HepG2 (cell line): ENCODE results near the gene PELI1. TPM values are rescaled to one million over a fixed set of nuclear protein-coding genes. Genes with fewer than 3 reads are reported as not detected.
A peak's percentile ranks its signal among the peaks of the same experiment; 100 is the strongest.

Experiments used
- CEBPB ChIP-seq: IDR thresholded peaks from 2 replicates; pipeline ENCODE4 v1.6.1; 2011; ENCODE audit warnings: low read depth, low read length, improper control_type of control experiment, borderline replicate concordance
- ELF1 ChIP-seq: sonication (generic); formaldehyde crosslinking; IDR thresholded peaks from 2 replicates; pipeline ENCODE4 v1.4.0; 2020; ENCODE audit warnings: missing genetic modification reagents
- ETV6 ChIP-seq: sonication (generic); formaldehyde crosslinking; conservative IDR thresholded peaks from 2 replicates; pipeline ENCODE4 v1.4.0; 2020; ENCODE audit warnings: missing genetic modification reagents
- HDAC6 ChIP-seq: fragments of 200-600 bp; sonication (generic); IDR thresholded peaks from 2 replicates; pipeline ENCODE4 v1.7.0; 2017; ENCODE audit warnings: mild to moderate bottlenecking, antibody characterized with exemption, low read length, low read depth
- LRRFIP1 ChIP-seq: sonication (generic); formaldehyde crosslinking; conservative IDR thresholded peaks from 2 replicates; pipeline ENCODE4 v1.4.0; 2020; ENCODE audit warnings: missing genetic modification reagents
- RFXANK ChIP-seq: IDR thresholded peaks from 2 replicates; pipeline ENCODE4 v1.6.1; 2016
- SIN3B ChIP-seq: fragments of 150-350 bp; IDR thresholded peaks from 2 replicates; pipeline ENCODE4 v1.6.1; 2014; ENCODE audit warnings: low read length
- ZMYM2 ChIP-seq: sonication (generic); formaldehyde crosslinking; IDR thresholded peaks from 2 replicates; pipeline ENCODE4 v1.8.0; 2022; ENCODE audit warnings: mild to moderate bottlenecking, missing genetic modification reagents
- ZNF432 ChIP-seq: sonication (generic); formaldehyde crosslinking; IDR thresholded peaks from 2 replicates; pipeline ENCODE4 v1.5.0; 2020; ENCODE audit warnings: missing genetic modification reagents, mild to moderate bottlenecking, borderline replicate concordance
- ZNF441 ChIP-seq: sonication (generic); formaldehyde crosslinking; IDR thresholded peaks from 2 replicates; pipeline ENCODE4 v1.7.0; 2021; ENCODE audit warnings: missing genetic modification reagents, borderline replicate concordance
- ZNF543 ChIP-seq: sonication (generic); formaldehyde crosslinking; IDR thresholded peaks from 2 replicates; pipeline ENCODE4 v1.4.0; 2020; ENCODE audit warnings: mild to moderate bottlenecking, missing genetic modification reagents
- ZNF687 ChIP-seq: sonication (generic); formaldehyde crosslinking; IDR thresholded peaks from 2 replicates; pipeline ENCODE4 v1.5.1; 2020; ENCODE audit warnings: mild to moderate bottlenecking, missing genetic modification reagents, moderate library complexity
- polyA plus RNA-seq, 8 experiments: library from polyadenylated mRNA; depleted of rRNA in 3 of 8; stranded (reverse) in 7 of 8; unstranded in 1 of 8; fragments of >200 nt; fragmentation: Illumina TruSeq in 4 of 8; extraction: Trizol in 4 of 8; gene quantifications; 2 replicates each; pipeline versions ENCODE4 v1.2.1 to v1.2.3, GENCODE V29; 2011 to 2016; ENCODE audit warnings: low read depth in 4 of 8, missing spikeins in 1 of 8, mixed read lengths in 1 of 8; ENCODE audit not compliant: insufficient read depth in 1 of 8
- total RNA-seq, 5 experiments: library from RNA; depleted of rRNA; stranded (reverse); fragments of >200 nt; fragmentation: Illumina TruSeq; extraction: Trizol; gene quantifications; 2 replicates each; pipeline ENCODE4 v1.2.3, GENCODE V29; 2016; ENCODE audit warnings: low read depth in 1 of 5
- TF ChIP-seq, protein P1 (sequence below): sonication (generic); formaldehyde crosslinking; IDR thresholded peaks from 2 replicates; pipeline ENCODE4 v1.9.0; 2021; ENCODE audit warnings: missing genetic modification reagents, mild to moderate bottlenecking, borderline replicate concordance
- TF ChIP-seq, protein P2 (sequence below): sonication (generic); formaldehyde crosslinking; IDR thresholded peaks from 2 replicates; pipeline ENCODE4 v1.4.0; 2020; ENCODE audit warnings: missing genetic modification reagents
- TF ChIP-seq, protein P3 (sequence below): sonication (generic); formaldehyde crosslinking; IDR thresholded peaks from 2 replicates; pipeline ENCODE4 v1.5.1; 2020; ENCODE audit warnings: missing genetic modification reagents, mild to moderate bottlenecking, borderline replicate concordance

The PELI1 gene
- total and polyA plus RNA-seq, 2 of the 13 experiments (the other 11 are each of a cell fraction or from before 2014, with no cell fraction given), result 12.5 to 16.2 TPM

DNA sequence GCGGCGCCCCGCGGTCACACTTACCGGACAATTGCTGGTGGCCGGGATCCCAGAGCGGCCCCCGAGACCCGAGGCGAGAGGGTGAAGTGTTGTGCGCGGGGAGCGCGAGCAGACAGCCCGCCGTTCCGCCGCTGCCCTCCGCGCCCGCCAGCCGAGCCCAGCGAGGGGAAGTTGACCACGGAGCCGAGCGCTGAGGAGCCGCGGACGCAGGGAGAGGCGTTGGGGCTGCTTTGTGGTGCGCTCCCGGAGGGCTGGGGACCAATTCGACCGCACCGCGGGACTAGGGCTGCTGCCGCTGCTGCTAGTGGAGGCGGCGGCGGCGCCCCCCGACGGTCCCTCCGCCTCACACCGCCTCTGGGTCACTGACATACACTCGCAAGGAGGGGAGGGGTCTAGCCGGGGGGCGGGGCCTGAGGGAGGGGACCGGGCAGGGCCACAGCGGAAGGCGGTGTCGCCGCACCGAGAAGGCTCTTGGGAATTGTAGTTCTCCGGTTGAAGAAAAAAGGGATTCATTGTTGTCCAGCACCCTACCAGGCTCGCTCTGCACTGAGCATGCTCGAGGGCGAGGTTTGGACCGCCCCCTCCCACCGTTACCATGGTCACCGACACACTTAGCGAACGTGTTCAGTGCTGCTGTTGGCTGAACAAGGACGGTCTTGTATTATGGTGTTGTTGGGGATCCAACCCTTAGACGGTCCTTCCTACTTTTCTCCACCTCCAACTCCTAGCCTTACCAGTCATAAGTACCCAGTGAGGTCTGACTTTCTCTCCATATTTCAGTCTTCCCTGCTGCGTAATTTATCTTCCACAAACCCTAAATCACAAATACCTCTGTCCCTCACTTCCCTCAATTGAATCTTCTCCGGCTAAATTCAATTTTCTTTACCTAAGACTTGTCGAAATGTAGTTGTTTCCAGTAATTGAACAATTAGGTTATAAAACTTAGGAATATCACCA lies at the start of gene PELI1 (continued):
- TF ChIP-seq, protein P1, sequence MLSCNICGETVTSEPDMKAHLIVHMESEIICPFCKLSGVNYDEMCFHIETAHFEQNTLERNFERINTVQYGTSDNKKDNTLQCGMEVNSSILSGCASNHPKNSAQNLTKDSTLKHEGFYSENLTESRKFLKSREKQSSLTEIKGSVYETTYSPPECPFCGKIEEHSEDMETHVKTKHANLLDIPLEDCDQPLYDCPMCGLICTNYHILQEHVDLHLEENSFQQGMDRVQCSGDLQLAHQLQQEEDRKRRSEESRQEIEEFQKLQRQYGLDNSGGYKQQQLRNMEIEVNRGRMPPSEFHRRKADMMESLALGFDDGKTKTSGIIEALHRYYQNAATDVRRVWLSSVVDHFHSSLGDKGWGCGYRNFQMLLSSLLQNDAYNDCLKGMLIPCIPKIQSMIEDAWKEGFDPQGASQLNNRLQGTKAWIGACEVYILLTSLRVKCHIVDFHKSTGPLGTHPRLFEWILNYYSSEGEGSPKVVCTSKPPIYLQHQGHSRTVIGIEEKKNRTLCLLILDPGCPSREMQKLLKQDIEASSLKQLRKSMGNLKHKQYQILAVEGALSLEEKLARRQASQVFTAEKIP (CRISPR knock-in tag), result no peak
- TF ChIP-seq ZNF432 (CRISPR knock-in tag) (no peak), HDAC6 (no peak), CEBPB (no peak), LRRFIP1 (CRISPR knock-in tag) (no peak), RFXANK (CRISPR knock-in tag) (peak; percentile 22; the same call in 1 of the 2 replicates), ZNF543 (CRISPR knock-in tag) (peak; percentile 85), ZMYM2 (peak; percentile 84), ETV6 (CRISPR knock-in tag) (peak; percentile 50; the same call in 1 of the 2 replicates), ELF1 (CRISPR knock-in tag) (peak; percentile 85), ZNF687 (CRISPR knock-in tag) (peak; percentile 85), SIN3B (no peak), ZNF441 (CRISPR knock-in tag) (0 out of 2 replicates have a peak, but pooled peaks have one; percentile 31)
- TF ChIP-seq, protein P2, sequence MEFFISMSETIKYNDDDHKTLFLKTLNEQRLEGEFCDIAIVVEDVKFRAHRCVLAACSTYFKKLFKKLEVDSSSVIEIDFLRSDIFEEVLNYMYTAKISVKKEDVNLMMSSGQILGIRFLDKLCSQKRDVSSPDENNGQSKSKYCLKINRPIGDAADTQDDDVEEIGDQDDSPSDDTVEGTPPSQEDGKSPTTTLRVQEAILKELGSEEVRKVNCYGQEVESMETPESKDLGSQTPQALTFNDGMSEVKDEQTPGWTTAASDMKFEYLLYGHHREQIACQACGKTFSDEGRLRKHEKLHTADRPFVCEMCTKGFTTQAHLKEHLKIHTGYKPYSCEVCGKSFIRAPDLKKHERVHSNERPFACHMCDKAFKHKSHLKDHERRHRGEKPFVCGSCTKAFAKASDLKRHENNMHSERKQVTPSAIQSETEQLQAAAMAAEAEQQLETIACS (CRISPR knock-in tag), result no peak; the same call in 1 of the 2 replicates
- TF ChIP-seq, protein P3, sequence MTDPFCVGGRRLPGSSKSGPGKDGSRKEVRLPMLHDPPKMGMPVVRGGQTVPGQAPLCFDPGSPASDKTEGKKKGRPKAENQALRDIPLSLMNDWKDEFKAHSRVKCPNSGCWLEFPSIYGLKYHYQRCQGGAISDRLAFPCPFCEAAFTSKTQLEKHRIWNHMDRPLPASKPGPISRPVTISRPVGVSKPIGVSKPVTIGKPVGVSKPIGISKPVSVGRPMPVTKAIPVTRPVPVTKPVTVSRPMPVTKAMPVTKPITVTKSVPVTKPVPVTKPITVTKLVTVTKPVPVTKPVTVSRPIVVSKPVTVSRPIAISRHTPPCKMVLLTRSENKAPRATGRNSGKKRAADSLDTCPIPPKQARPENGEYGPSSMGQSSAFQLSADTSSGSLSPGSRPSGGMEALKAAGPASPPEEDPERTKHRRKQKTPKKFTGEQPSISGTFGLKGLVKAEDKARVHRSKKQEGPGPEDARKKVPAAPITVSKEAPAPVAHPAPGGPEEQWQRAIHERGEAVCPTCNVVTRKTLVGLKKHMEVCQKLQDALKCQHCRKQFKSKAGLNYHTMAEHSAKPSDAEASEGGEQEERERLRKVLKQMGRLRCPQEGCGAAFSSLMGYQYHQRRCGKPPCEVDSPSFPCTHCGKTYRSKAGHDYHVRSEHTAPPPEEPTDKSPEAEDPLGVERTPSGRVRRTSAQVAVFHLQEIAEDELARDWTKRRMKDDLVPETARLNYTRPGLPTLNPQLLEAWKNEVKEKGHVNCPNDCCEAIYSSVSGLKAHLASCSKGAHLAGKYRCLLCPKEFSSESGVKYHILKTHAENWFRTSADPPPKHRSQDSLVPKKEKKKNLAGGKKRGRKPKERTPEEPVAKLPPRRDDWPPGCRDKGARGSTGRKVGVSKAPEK, result no peak; the same call in 1 of the 2 replicates
